H1 (cell line): Measurements from ENCODE around the gene KCTD10. TPM values are rescaled to one million over a fixed set of nuclear protein-coding genes. Genes with fewer than 3 reads are reported as not detected.

Experiments
- CTCF ChIA-PET: fragments of 300-600 bp; sonication (Branson Sonifier 250); formaldehyde crosslinking; loops from one replicate; lab custom pipeline; 2021; ENCODE audit not compliant: partially characterized antibody; lab: Charles Lee
- POLR2A ChIA-PET: fragments of 300-600 bp; sonication (Branson Sonifier 250); formaldehyde crosslinking; loops from one replicate; lab custom pipeline; 2021; ENCODE audit warnings: inconsistent platforms; ENCODE audit not compliant: partially characterized antibody; lab: Charles Lee
- DNase-seq, 2 experiments: peaks; one replicate each; pipeline versions ENCODE4 v3.0.0 to v3.0.0-alpha.2; 2010 to 2022; ENCODE audit warnings: low spot score in 2 of 2, low read depth in 1 of 2, mixed read lengths in 1 of 2
- FAIRE-seq: peaks from 2 replicates; lab custom pipeline; 2011; peaks lifted over from hg19 to GRCh38; lab: Jason Lieb, UNC
- H2AFZ ChIP-seq: 2 replicates; pipeline ENCODE4 v1.8.1; 2012; ENCODE audit warnings: low read length, inconsistent platforms
- H2AK5ac ChIP-seq: 2 replicates; pipeline ENCODE4 v1.6.1; 2013; ENCODE audit warnings: low read depth, low read length
- H2BK120ac ChIP-seq: replicated peaks from 2 replicates; pipeline ENCODE3; 2013; ENCODE audit warnings: low read depth, low read length, inconsistent platforms
- H2BK12ac ChIP-seq: 2 replicates; pipeline ENCODE4 v1.6.1; 2013; ENCODE audit warnings: low read depth, low read length
- H2BK15ac ChIP-seq: 2 replicates; pipeline ENCODE4 v1.6.1; 2013; ENCODE audit warnings: low read length
- H2BK20ac ChIP-seq: 2 replicates; pipeline ENCODE4 v1.6.1; 2013; ENCODE audit warnings: low read length
- H2BK5ac ChIP-seq: 2 replicates; pipeline ENCODE4 v1.6.1; 2013; ENCODE audit warnings: low read depth, low read length
- H3K14ac ChIP-seq: 2 replicates; pipeline ENCODE4 v1.6.1; 2013; ENCODE audit warnings: inconsistent platforms; ENCODE audit not compliant: insufficient read length
- H3K18ac ChIP-seq: 2 replicates; pipeline ENCODE4 v1.6.1; 2013; ENCODE audit warnings: low read length; ENCODE audit errors: extremely low read depth
- H3K23ac ChIP-seq: 2 replicates; pipeline ENCODE4 v1.6.1; 2013; ENCODE audit warnings: inconsistent platforms; ENCODE audit not compliant: insufficient read length
- H3K23me2 ChIP-seq: 2 replicates; pipeline ENCODE4 v1.6.1; 2013; ENCODE audit warnings: low read depth, low read length
- H3K27ac ChIP-seq: 2 replicates; pipeline ENCODE4 v1.6.1; 2011; ENCODE audit warnings: low read depth, low read length, inconsistent platforms
- H3K27me3 ChIP-seq, 4 experiments: replicated peaks in 1 of 4; 1 replicate in 1 of 4; 2 replicates in 3 of 4; pipeline versions ENCODE4 v1.6.1 to v1.8.1; 2011 to 2013; ENCODE audit warnings: low read length in 3 of 4, mild to moderate bottlenecking in 3 of 4, inconsistent platforms in 2 of 4, mixed read lengths in 2 of 4, moderate library complexity in 1 of 4; ENCODE audit not compliant: control insufficient read depth in 3 of 4, insufficient read depth in 3 of 4; ENCODE audit errors: extremely low read depth in 1 of 4
- H3K36me3 ChIP-seq, 4 experiments: 2 replicates each; pipeline versions ENCODE4 v1.6.1 to v1.8.1; 2011 to 2013; ENCODE audit warnings: mild to moderate bottlenecking in 4 of 4, low read length in 3 of 4, moderate library complexity in 2 of 4, control low read depth in 1 of 4, inconsistent platforms in 1 of 4; ENCODE audit not compliant: insufficient read depth in 4 of 4, control insufficient read depth in 2 of 4
- H3K4ac ChIP-seq: replicated peaks from 2 replicates; pipeline ENCODE3; 2013; ENCODE audit warnings: low read length, low read depth, mixed read lengths, inconsistent platforms; ENCODE audit not compliant: insufficient read length
- H3K4me1 ChIP-seq, 4 experiments: replicated peaks in 1 of 4; 1 replicate in 1 of 4; 2 replicates in 3 of 4; pipeline versions ENCODE4 v1.6.1 to v1.8.1; 2011 to 2013; ENCODE audit warnings: low read length in 3 of 4, inconsistent platforms in 2 of 4, mixed read lengths in 1 of 4; ENCODE audit not compliant: insufficient read depth in 4 of 4, control insufficient read depth in 3 of 4
- H3K4me2 ChIP-seq, 2 experiments: 2 replicates each; pipeline versions ENCODE4 v1.6.1 to v1.8.1; 2011 to 2013; ENCODE audit warnings: low read depth in 2 of 2, low read length in 2 of 2, control low read depth in 1 of 2, inconsistent platforms in 1 of 2, mild to moderate bottlenecking in 1 of 2; ENCODE audit not compliant: insufficient read depth in 1 of 2
- H3K4me3 ChIP-seq, 4 experiments: fragments of 200-600, 300-600 bp in 1 of 4; sonication (generic), shearing (Covaris generic), sonication (Bioruptor Twin) in 1 of 4; 2 replicates each; pipeline versions ENCODE4 v1.5.1 to v1.8.1; 2011 to 2016; ENCODE audit warnings: low read length in 4 of 4, low read depth in 3 of 4, control low read depth in 2 of 4, inconsistent platforms in 2 of 4, mild to moderate bottlenecking in 2 of 4, mixed read lengths in 1 of 4, moderate library complexity in 1 of 4; ENCODE audit not compliant: insufficient read depth in 2 of 4; ENCODE audit errors: extremely low read depth in 1 of 4
- H3K56ac ChIP-seq: replicated peaks from 2 replicates; pipeline ENCODE3; 2013; ENCODE audit warnings: low read depth, mild to moderate bottlenecking, mixed read lengths, low read length, inconsistent platforms; ENCODE audit not compliant: insufficient read length
- H3K79me1 ChIP-seq: 2 replicates; pipeline ENCODE4 v1.6.1; 2013; ENCODE audit warnings: low read depth, low read length, control low read depth
- H3K79me2 ChIP-seq, 2 experiments: 2 replicates each; pipeline versions ENCODE4 v1.6.1 to v1.8.1; 2012 to 2013; ENCODE audit warnings: low read length in 2 of 2, mild to moderate bottlenecking in 2 of 2, inconsistent platforms in 1 of 2; ENCODE audit not compliant: insufficient read depth in 2 of 2, control insufficient read depth in 1 of 2
- H3K9ac ChIP-seq, 4 experiments: replicated peaks in 1 of 4; 1 replicate in 1 of 4; 2 replicates in 3 of 4; pipeline versions ENCODE4 v1.6.1 to v1.8.1; 2011 to 2013; ENCODE audit warnings: low read depth in 3 of 4, low read length in 3 of 4, control low read depth in 2 of 4, mild to moderate bottlenecking in 2 of 4, moderate library complexity in 2 of 4, inconsistent platforms in 1 of 4; ENCODE audit errors: extremely low read depth in 1 of 4
- H3K9me3 ChIP-seq, 2 experiments: 2 replicates each; pipeline versions ENCODE4 v1.6.1 to v1.8.1; 2012 to 2013; ENCODE audit warnings: mild to moderate bottlenecking in 2 of 2, moderate library complexity in 2 of 2, control low read depth in 1 of 2, inconsistent platforms in 1 of 2, low read depth in 1 of 2, low read length in 1 of 2, mixed read lengths in 1 of 2; ENCODE audit not compliant: insufficient read depth in 2 of 2
- H4K20me1 ChIP-seq, 2 experiments: replicated peaks in 1 of 2; 2 replicates each; pipeline versions ENCODE3 to v1.8.1; 2011 to 2013; ENCODE audit warnings: inconsistent platforms in 2 of 2, low read length in 2 of 2, mild to moderate bottlenecking in 1 of 2; ENCODE audit not compliant: insufficient read depth in 2 of 2, control insufficient read depth in 1 of 2
- H4K5ac ChIP-seq: 2 replicates; pipeline ENCODE4 v1.6.1; 2013; ENCODE audit warnings: low read length, low read depth, mixed read lengths, inconsistent platforms; ENCODE audit not compliant: insufficient read length
- H4K8ac ChIP-seq: 2 replicates; pipeline ENCODE4 v1.8.0; 2013; ENCODE audit warnings: mild to moderate bottlenecking, moderate library complexity, low read length, inconsistent platforms; ENCODE audit not compliant: insufficient read depth; ENCODE audit errors: extremely low read depth
- H4K91ac ChIP-seq: replicated peaks from 2 replicates; pipeline ENCODE3; 2013; ENCODE audit warnings: low read length, mixed read lengths, inconsistent platforms; ENCODE audit not compliant: insufficient read length
- ASH2L ChIP-seq: fragments of 200-600, 300-600 bp; sonication (generic); IDR thresholded peaks from one replicate; pipeline ENCODE4 v1.7.1; 2017; ENCODE audit warnings: low read length
- ATF2 ChIP-seq: IDR thresholded peaks from 2 replicates; pipeline ENCODE4 v1.6.1; 2012; ENCODE audit warnings: low read length, inconsistent platforms
- CTCF ChIP-seq, 3 experiments: IDR thresholded peaks; 1 replicate in 2 of 3; 2 replicates in 1 of 3; pipeline versions ENCODE4 v1.5.1 to v1.6.1; 2011; ENCODE audit warnings: low read length in 3 of 3, mild to moderate bottlenecking in 3 of 3, inconsistent platforms in 2 of 3, low read depth in 1 of 3, moderate library complexity in 1 of 3; ENCODE audit not compliant: insufficient read depth in 1 of 3; ENCODE audit errors: control extremely low read depth in 1 of 3
- JUN ChIP-seq: IDR thresholded peaks from 2 replicates; pipeline ENCODE4 v1.6.1; 2011; ENCODE audit warnings: low read depth, mild to moderate bottlenecking, improper control_type of control experiment, low read length
- JUND ChIP-seq: IDR thresholded peaks from 2 replicates; pipeline ENCODE4 v1.6.1; 2011; ENCODE audit warnings: mild to moderate bottlenecking, improper control_type of control experiment, low read length
- KDM4A ChIP-seq: IDR thresholded peaks from one replicate; pipeline ENCODE4 v1.7.1; 2012; ENCODE audit warnings: low read depth, mild to moderate bottlenecking, moderate library complexity, low read length, inconsistent platforms; ENCODE audit not compliant: severe bottlenecking
- NRF1 ChIP-seq: IDR thresholded peaks from 2 replicates; pipeline ENCODE4 v1.6.1; 2011; ENCODE audit warnings: mild to moderate bottlenecking, low read depth, low read length, improper control_type of control experiment
- SP1 ChIP-seq: IDR thresholded peaks from 2 replicates; pipeline ENCODE4 v1.6.1; 2011; ENCODE audit warnings: low read depth, low read length
- SP4 ChIP-seq: IDR thresholded peaks from 2 replicates; pipeline ENCODE4 v1.6.1; 2012; ENCODE audit warnings: low read length, inconsistent platforms
- TAF1 ChIP-seq: IDR thresholded peaks from 2 replicates; pipeline ENCODE4 v1.6.1; 2011; ENCODE audit warnings: mild to moderate bottlenecking, low read depth, low read length
- WGBS, 2 experiments: shearing (Covaris generic) in 1 of 2; methylation state at CpG; one replicate each; pipeline versions ENCODE4 v1.1.6 to v1.1.7; 2013 to 2015; ENCODE audit warnings: low lambda C conversion rate in 2 of 2, mixed read lengths in 2 of 2, inconsistent platforms in 1 of 2, low coverage in 1 of 2, missing lambda C conversion rate in 1 of 2; ENCODE audit not compliant: insufficient replicate concordance in 2 of 2, insufficient coverage in 1 of 2, insufficient read length in 1 of 2; ENCODE audit errors: extremely low coverage in 1 of 2, missing lambda C conversion rate in 1 of 2; 5-methylcytosine and 5-hydroxymethylcytosine counted together
- polyA plus RNA-seq, 7 experiments: library from polyadenylated mRNA; depleted of rRNA in 3 of 7; stranded (reverse) in 5 of 7; unstranded in 2 of 7; fragments of >200 nt in 5 of 7; fragments of 200-250 nt in 2 of 7; gene quantifications; 1 replicate in 5 of 7; 2 replicates in 1 of 7; 4 replicates in 1 of 7; pipeline versions ENCODE4 v1.2.1 to v1.2.3, GENCODE V29; 2011 to 2013; ENCODE audit warnings: missing spikeins in 2 of 7, mixed read lengths in 2 of 7
- total RNA-seq: library from RNA; stranded (reverse); fragmentation: NEBNext Ultra II Directional; extraction: Animal tissue kit (Norgen Biotek cat#: 25700); gene quantifications from 2 replicates; pipeline ENCODE4 v1.2.1, GENCODE V29; 2021

The KCTD10 gene
- total and polyA plus RNA-seq, 2 of the 8 experiments (the other 6 are each of a cell fraction or from before 2014, with no cell fraction given): 45.3 to 52.4 TPM

GRCh38 chr12:109492371-109492770 lies 15.3 kb upstream of the KCTD10 start:
- 91% methylated on average over 5 of the region's 5 CpGs; no CpG with 5 or more reads in 1 of the 2 experiments for WGBS, 2 experiments
- H4K91ac ChIP-seq: no peak overlapping the region
- no peaks in the 10 kb centered on the region for H3K27me3 ChIP-seq
- H3K36me3 ChIP-seq: peaks cover 7 to 49% (median 34%) of the 10 kb centered on the region in 4 experiments
- ChIA-PET CTCF (interaction anchor here (1.2 to 3.4 kb wide), 3 partner anchors 21 to 59 kb away, joined by 3 to 14 read pairs (median 4); no protein-coding TSS in a partner anchor), POLR2A (interaction anchor here (2.0 kb wide), 1 partner anchor 15 kb away, joined by 8 read pairs; the partner anchor contains the start of genes KCTD10 and UBE3B)
- H3K9ac ChIP-seq: no peak overlapping the region
- no peak overlapping the region for H3K18ac ChIP-seq
- H2BK120ac ChIP-seq: no peak overlapping the region
- H3K4ac ChIP-seq: no peak overlapping the region
- H3K9me3 ChIP-seq: 0 out of 4 replicates have a peak, but pooled peaks cover 0 to 4% of the 10 kb centered on the region in 2 experiments
- H4K20me1 ChIP-seq: peaks cover 0 to 4% of the 10 kb centered on the region in 2 experiments
- no peak overlapping the region for H3K4me3 ChIP-seq
- no peak overlapping the region for H2AFZ ChIP-seq
- FAIRE-seq: no peak
- no peak overlapping the region for H2BK20ac ChIP-seq
- no peak overlapping the region for H3K4me2 ChIP-seq
- H2BK12ac ChIP-seq: no peak overlapping the region
- no peaks in the 10 kb centered on the region for H3K4me1 ChIP-seq
- no peak overlapping the region for H4K5ac ChIP-seq
- no peaks in the 10 kb centered on the region for H3K79me2 ChIP-seq
- H3K27ac ChIP-seq: no peak overlapping the region
- H3K23me2 ChIP-seq: no peaks in the 10 kb centered on the region
- no peak for DNase-seq
- H3K14ac ChIP-seq: no peak overlapping the region
- H2BK5ac ChIP-seq: no peak overlapping the region
- no peak overlapping the region for H4K8ac ChIP-seq
- no peaks in the 10 kb centered on the region for H3K79me1 ChIP-seq
- no peak overlapping the region for H2BK15ac ChIP-seq
- no peak overlapping the region for H3K23ac ChIP-seq
- no peak overlapping the region for H2AK5ac ChIP-seq
- no peak overlapping the region for H3K56ac ChIP-seq
- no peak for TF ChIP-seq JUND
- TF ChIP-seq ATF2: no peak
- TF ChIP-seq NRF1: no peak
- TF ChIP-seq SP4: no peak
- no peak for TF ChIP-seq KDM4A
- TF ChIP-seq CTCF (IDR thresholded peaks at IDR 0.05; ENCODE audit: control extremely low read depth in 1 of 3, insufficient read depth in 1 of 3, low read depth in 1 of 3, low read length in 3 of 3): no peak
- TF ChIP-seq SP1: no peak
- no peak for TF ChIP-seq TAF1
- TF ChIP-seq ASH2L: no peak
- no peak for TF ChIP-seq JUN
